Spinal cord (tissue), 10 donors: Measurements from ENCODE around the gene MIAT. TPM values are rescaled to one million over a fixed set of nuclear protein-coding genes. Genes with fewer than 3 reads are reported as not detected.

Experiments
- DNase-seq, 6 donors: peaks; one replicate each; pipeline versions ENCODE4 v3.0.0 to v3.0.0-alpha.2; 2013 to 2015; ENCODE audit warnings: low spot score in 6 of 6, low read depth in 4 of 6
- H3K27ac ChIP-seq: one replicate; pipeline ENCODE4 v1.5.1; 2013; ENCODE audit warnings: low read depth, low read length, control low read depth
- H3K27me3 ChIP-seq: one replicate; pipeline ENCODE4 v1.6.1; 2013; ENCODE audit warnings: low read length; ENCODE audit not compliant: control insufficient read depth, insufficient read depth
- H3K36me3 ChIP-seq: one replicate; pipeline ENCODE4 v1.6.1; 2013; ENCODE audit warnings: low read length; ENCODE audit not compliant: control insufficient read depth, insufficient read depth
- H3K4me1 ChIP-seq: one replicate; pipeline ENCODE4 v1.6.1; 2013; ENCODE audit warnings: low read length; ENCODE audit not compliant: control insufficient read depth, insufficient read depth
- H3K4me3 ChIP-seq: one replicate; pipeline ENCODE4 v1.5.1; 2013; ENCODE audit warnings: low read depth, low read length, control low read depth
- H3K9me3 ChIP-seq: one replicate; pipeline ENCODE4 v1.6.1; 2013; ENCODE audit warnings: low read length; ENCODE audit not compliant: control insufficient read depth, insufficient read depth
- WGBS: methylation state at CpG from one replicate; pipeline ENCODE4 v1.1.5; 2013; ENCODE audit warnings: missing lambda C conversion rate; ENCODE audit not compliant: insufficient coverage; 5-methylcytosine and 5-hydroxymethylcytosine counted together
- polyA plus RNA-seq, 2 donors: library from polyadenylated mRNA; unstranded; fragments of 120-200 nt; gene quantifications; one replicate each; pipeline ENCODE4 v1.2.1, GENCODE V29; 2013; ENCODE audit not compliant: insufficient read length in 2 of 2
- total RNA-seq, 2 donors: library from RNA; depleted of rRNA in 1 of 2; stranded (reverse); fragments of 120-200 nt in 1 of 2; fragments of >200 nt in 1 of 2; gene quantifications; one replicate each; pipeline versions ENCODE4 v1.2.3 to v1.2.4, GENCODE V29; 2013 to 2014
- donor health status: healthy.

The MIAT gene
- total and polyA plus RNA-seq, 4 donors, result 38.7 to 161 (median 74.2) TPM

- no peaks in the 10 kb centered on the region for H3K27me3 ChIP-seq
- DNase-seq, result no peak
- H3K36me3 ChIP-seq, result no peaks in the 10 kb centered on the region
- H3K4me3 ChIP-seq, result no peak overlapping the region
- H3K9me3 ChIP-seq, result no peaks in the 10 kb centered on the region
- H3K4me1 ChIP-seq, result no peaks in the 10 kb centered on the region
- H3K27ac ChIP-seq, result no peak overlapping the region
- WGBS, result 90% methylated on average over 15 of the region's 18 CpGs
Measured at GRCh38 chr22:26629988-26630761, 27.2 kb upstream of the MIAT start.

- Histone ChIP-seq H3K27me3 (no peaks in the 10 kb centered on the region), H3K9me3 (no peaks in the 10 kb centered on the region), H3K4me3 (no peak overlapping the region), H3K4me1 (no peaks in the 10 kb centered on the region), H3K27ac (no peak overlapping the region), H3K36me3 (no peaks in the 10 kb centered on the region)
- DNase-seq, result no peak
- 100% methylated on average over 3 of the region's 4 CpGs for WGBS
Measured at GRCh38 chr22:26631282-26631681, 26.1 kb upstream of the MIAT start.

GRCh38 chr22:26632422-26633155 lies 24.8 kb upstream of the MIAT start:
- no peaks in the 10 kb centered on the region for H3K4me1 ChIP-seq
- H3K36me3 ChIP-seq, result no peaks in the 10 kb centered on the region
- 55% methylated on average over 2 of the region's 8 CpGs for WGBS
- H3K4me3 ChIP-seq, result no peak overlapping the region
- H3K27ac ChIP-seq, result no peak overlapping the region
- no peaks in the 10 kb centered on the region for H3K9me3 ChIP-seq
- H3K27me3 ChIP-seq, result no peaks in the 10 kb centered on the region
- DNase-seq, result no peak

GRCh38 chr22:26634189-26634588 lies 23.2 kb upstream of the MIAT start:
- Histone ChIP-seq H3K9me3 (no peaks in the 10 kb centered on the region), H3K4me3 (no peak overlapping the region), H3K27ac (no peak overlapping the region), H3K36me3 (no peaks in the 10 kb centered on the region), H3K4me1 (no peaks in the 10 kb centered on the region), H3K27me3 (no peaks in the 10 kb centered on the region)
- WGBS, result no CpG with 5 or more reads among the region's 3 CpGs
- no peak for DNase-seq

GRCh38 chr22:26635117-26635516 lies 22.3 kb upstream of the MIAT start:
- H3K36me3 ChIP-seq, result no peaks in the 10 kb centered on the region
- DNase-seq, result no peak
- H3K27me3 ChIP-seq, result no peaks in the 10 kb centered on the region
- no peak overlapping the region for H3K4me3 ChIP-seq
- H3K4me1 ChIP-seq, result no peaks in the 10 kb centered on the region
- 91% methylated on average over 1 of the region's 2 CpGs for WGBS
- no peak overlapping the region for H3K27ac ChIP-seq
- no peaks in the 10 kb centered on the region for H3K9me3 ChIP-seq

- Histone ChIP-seq H3K4me3 (no peak overlapping the region), H3K4me1 (no peaks in the 10 kb centered on the region), H3K9me3 (no peaks in the 10 kb centered on the region), H3K27ac (no peak overlapping the region), H3K36me3 (no peaks in the 10 kb centered on the region), H3K27me3 (no peaks in the 10 kb centered on the region)
- DNase-seq, result no peak
- 67% methylated on average over 1 of the region's 1 CpG for WGBS
Measured at GRCh38 chr22:26636296-26636695, 21.1 kb upstream of the MIAT start.

- H3K27me3 ChIP-seq, result peaks cover 5% of the 10 kb centered on the region
- H3K4me1 ChIP-seq, result peaks cover 25% of the 10 kb centered on the region
- H3K36me3 ChIP-seq, result no peaks in the 10 kb centered on the region
- peak in 1 of 6 donors; percentile 29 for DNase-seq
- 41% methylated on average over 3 of the region's 8 CpGs for WGBS
- H3K4me3 ChIP-seq, result no peak overlapping the region
- no peak overlapping the region for H3K27ac ChIP-seq
- no peaks in the 10 kb centered on the region for H3K9me3 ChIP-seq
Measured at GRCh38 chr22:26642465-26643417, 14.6 kb upstream of the MIAT start.

GRCh38 chr22:26643418-26644100 lies 13.8 kb upstream of the MIAT start:
- peaks cover 9% of the 10 kb centered on the region for H3K27me3 ChIP-seq
- H3K4me1 ChIP-seq, result peaks cover 33% of the 10 kb centered on the region
- H3K36me3 ChIP-seq, result no peaks in the 10 kb centered on the region
- no peaks in the 10 kb centered on the region for H3K9me3 ChIP-seq
- no peak for DNase-seq
- 83% methylated on average over 15 of the region's 15 CpGs for WGBS
- no peak overlapping the region for H3K27ac ChIP-seq
- H3K4me3 ChIP-seq, result no peak overlapping the region

- peak in 1 of 6 donors; percentile 69 for DNase-seq
- H3K36me3 ChIP-seq, result no peaks in the 10 kb centered on the region
- WGBS, result 47% methylated on average over 5 of the region's 5 CpGs
- H3K4me3 ChIP-seq, result no peak overlapping the region
- no peak overlapping the region for H3K27ac ChIP-seq
- no peaks in the 10 kb centered on the region for H3K9me3 ChIP-seq
- peaks cover 35% of the 10 kb centered on the region for H3K4me1 ChIP-seq
- H3K27me3 ChIP-seq, result peaks cover 9% of the 10 kb centered on the region
Measured at GRCh38 chr22:26646158-26646557, 11.2 kb upstream of the MIAT start.
